HEK293 (cell line): ENCODE data around the gene RPS25.
A peak's percentile ranks its signal among the peaks of the same experiment; 100 is the strongest.

Experiments
- GFI1B ChIP-seq: fragments of 450-650 bp; formaldehyde crosslinking; IDR thresholded peaks from 2 replicates; pipeline ENCODE4 v1.5.1; 2016; ENCODE audit warnings: missing biosample characterization, missing genetic modification characterization
- HIC1 ChIP-seq: fragments of 450-650 bp; formaldehyde crosslinking; IDR thresholded peaks from 2 replicates; pipeline ENCODE4 v1.5.1; 2016; ENCODE audit warnings: missing biosample characterization, missing genetic modification characterization
- HOXD13 ChIP-seq: sonication (generic); formaldehyde crosslinking; IDR thresholded peaks from 2 replicates; pipeline ENCODE4 v1.8.0; 2022; ENCODE audit warnings: missing genetic modification reagents, borderline replicate concordance
- PRDM1 ChIP-seq: fragments of 450-650 bp; formaldehyde crosslinking; IDR thresholded peaks from 2 replicates; pipeline ENCODE4; 2016; ENCODE audit warnings: missing biosample characterization, missing genetic modification characterization
- REST ChIP-seq: fragments of 450-650 bp; formaldehyde crosslinking; IDR thresholded peaks from 2 replicates; pipeline ENCODE4 v1.5.1; 2016; ENCODE audit warnings: missing biosample characterization, missing genetic modification characterization
- TCF7L2 ChIP-seq: IDR thresholded peaks from 2 replicates; pipeline ENCODE4 v1.6.1; 2011; ENCODE audit warnings: low read depth, mild to moderate bottlenecking, inconsistent platforms, low read length, moderate library complexity, borderline replicate concordance
- ZBTB48 ChIP-seq: fragments of 450-650 bp; formaldehyde crosslinking; IDR thresholded peaks from 2 replicates; pipeline ENCODE4 v1.5.1; 2016; ENCODE audit warnings: missing biosample characterization, missing genetic modification characterization
- ZNF146 ChIP-seq: fragments of 450-650 bp; formaldehyde crosslinking; IDR thresholded peaks from 2 replicates; pipeline ENCODE4 v1.5.1; 2016; ENCODE audit warnings: missing biosample characterization, missing genetic modification characterization
- ZNF2 ChIP-seq: fragments of 450-650 bp; formaldehyde crosslinking; IDR thresholded peaks from 2 replicates; pipeline ENCODE4 v1.5.1; 2016; ENCODE audit warnings: missing biosample characterization, missing genetic modification characterization
- ZNF221 ChIP-seq: fragments of 450-650 bp; formaldehyde crosslinking; IDR thresholded peaks from 2 replicates; pipeline ENCODE4 v1.5.1; 2017; ENCODE audit warnings: missing biosample characterization, missing genetic modification characterization, borderline replicate concordance
- ZNF23 ChIP-seq: fragments of 450-650 bp; formaldehyde crosslinking; IDR thresholded peaks from 2 replicates; pipeline ENCODE4 v1.5.1; 2016; ENCODE audit warnings: missing biosample characterization, missing genetic modification characterization, borderline replicate concordance
- ZNF24 ChIP-seq: fragments of 450-650 bp; formaldehyde crosslinking; IDR thresholded peaks from 2 replicates; pipeline ENCODE4 v1.5.1; 2016; ENCODE audit warnings: missing biosample characterization, missing genetic modification characterization
- ZNF426 ChIP-seq: fragments of 450-650 bp; formaldehyde crosslinking; IDR thresholded peaks from 2 replicates; pipeline ENCODE4 v1.5.1; 2017; ENCODE audit warnings: missing biosample characterization, missing genetic modification characterization, mild to moderate bottlenecking, inconsistent platforms, moderate library complexity
- ZNF48 ChIP-seq: fragments of 450-650 bp; formaldehyde crosslinking; IDR thresholded peaks from 2 replicates; pipeline ENCODE4 v1.5.1; 2016; ENCODE audit warnings: missing biosample characterization, missing genetic modification characterization
- ZNF514 ChIP-seq: fragments of 450-650 bp; formaldehyde crosslinking; IDR thresholded peaks from 2 replicates; pipeline ENCODE4 v1.5.1; 2016; ENCODE audit warnings: missing biosample characterization, missing genetic modification characterization
- ZNF530 ChIP-seq: fragments of 450-650 bp; formaldehyde crosslinking; IDR thresholded peaks from 2 replicates; pipeline ENCODE4 v1.5.1; 2016; ENCODE audit warnings: low read depth, missing biosample characterization, missing genetic modification characterization
- ZNF596 ChIP-seq: fragments of 450-650 bp; IDR thresholded peaks from 2 replicates; pipeline ENCODE4 v1.5.0; 2018; ENCODE audit warnings: missing biosample characterization, mild to moderate bottlenecking, missing genetic modification characterization, moderate library complexity
- ZNF621 ChIP-seq: fragments of 450-650 bp; formaldehyde crosslinking; IDR thresholded peaks from 2 replicates; pipeline ENCODE4 v1.5.1; 2017; ENCODE audit warnings: missing biosample characterization, missing genetic modification characterization
- ZNF660 ChIP-seq: fragments of 450-650 bp; IDR thresholded peaks from 2 replicates; pipeline ENCODE4 v1.5.1; 2018; ENCODE audit warnings: missing biosample characterization, mild to moderate bottlenecking, missing genetic modification characterization
- ZNF785 ChIP-seq: fragments of 450-650 bp; formaldehyde crosslinking; IDR thresholded peaks from 2 replicates; pipeline ENCODE4 v1.5.1; 2016; ENCODE audit warnings: missing biosample characterization, missing genetic modification characterization
- ZNF843 ChIP-seq: fragments of 450-650 bp; formaldehyde crosslinking; IDR thresholded peaks from 2 replicates; pipeline ENCODE4 v1.5.1; 2016; ENCODE audit warnings: missing biosample characterization, missing genetic modification characterization
- ZSCAN16 ChIP-seq: fragments of 450-650 bp; formaldehyde crosslinking; IDR thresholded peaks from 2 replicates; pipeline ENCODE4 v1.5.1; 2016; ENCODE audit warnings: missing biosample characterization, missing genetic modification characterization
- ZSCAN30 ChIP-seq: fragments of 450-650 bp; IDR thresholded peaks from 2 replicates; pipeline ENCODE4 v1.5.1; 2018; ENCODE audit warnings: missing biosample characterization, mild to moderate bottlenecking, missing genetic modification characterization, moderate library complexity
- ZSCAN5A ChIP-seq: fragments of 450-650 bp; formaldehyde crosslinking; IDR thresholded peaks from 2 replicates; pipeline ENCODE4 v1.5.1; 2016; ENCODE audit warnings: missing biosample characterization, missing genetic modification characterization
- TF ChIP-seq, protein P1 (sequence below): fragments of 450-650 bp; formaldehyde crosslinking; IDR thresholded peaks from 2 replicates; pipeline ENCODE4 v1.5.1; 2016; ENCODE audit warnings: missing biosample characterization, missing genetic modification characterization
- TF ChIP-seq, protein P2 (sequence below): fragments of 450-650 bp; formaldehyde crosslinking; IDR thresholded peaks from 2 replicates; pipeline ENCODE4; 2016; ENCODE audit warnings: missing biosample characterization, missing genetic modification characterization
- TF ChIP-seq, protein P3 (sequence below): fragments of 450-650 bp; formaldehyde crosslinking; IDR thresholded peaks from 2 replicates; pipeline ENCODE4 v1.5.1; 2016; ENCODE audit warnings: missing biosample characterization, missing genetic modification characterization, low read depth
- TF ChIP-seq, protein P4 (sequence below): fragments of 450-650 bp; formaldehyde crosslinking; IDR thresholded peaks from 2 replicates; pipeline ENCODE4 v1.5.1; 2016; ENCODE audit warnings: missing biosample characterization, missing genetic modification characterization

The RPS25 gene

GRCh38 chr11:119056421-119056999, 38.4 kb upstream of the RPS25 start (continued):
- TF ChIP-seq ZNF23 (tag by site-specific recombination), result no peak
- no peak for TF ChIP-seq ZNF621 (tag by site-specific recombination)
- TF ChIP-seq HIC1 (tag by site-specific recombination), result no peak
- no peak for TF ChIP-seq ZNF785 (tag by site-specific recombination)
- TF ChIP-seq ZSCAN16 (tag by site-specific recombination), result no peak
- TF ChIP-seq GFI1B (tag by site-specific recombination), result no peak
- no peak for TF ChIP-seq ZNF426 (tag by site-specific recombination)
- no peak for TF ChIP-seq ZNF24
- TF ChIP-seq ZNF530 (tag by site-specific recombination), result no peak
- TF ChIP-seq, protein P1, sequence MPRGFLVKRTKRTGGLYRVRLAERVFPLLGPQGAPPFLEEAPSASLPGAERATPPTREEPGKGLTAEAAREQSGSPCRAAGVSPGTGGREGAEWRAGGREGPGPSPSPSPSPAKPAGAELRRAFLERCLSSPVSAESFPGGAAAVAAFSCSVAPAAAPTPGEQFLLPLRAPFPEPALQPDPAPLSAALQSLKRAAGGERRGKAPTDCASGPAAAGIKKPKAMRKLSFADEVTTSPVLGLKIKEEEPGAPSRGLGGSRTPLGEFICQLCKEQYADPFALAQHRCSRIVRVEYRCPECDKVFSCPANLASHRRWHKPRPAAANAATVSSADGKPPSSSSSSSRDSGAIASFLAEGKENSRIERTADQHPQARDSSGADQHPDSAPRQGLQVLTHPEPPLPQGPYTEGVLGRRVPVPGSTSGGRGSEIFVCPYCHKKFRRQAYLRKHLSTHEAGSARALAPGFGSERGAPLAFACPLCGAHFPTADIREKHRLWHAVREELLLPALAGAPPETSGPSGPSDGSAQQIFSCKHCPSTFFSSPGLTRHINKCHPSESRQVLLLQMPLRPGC (tag by site-specific recombination), result no peak
- no peak for TF ChIP-seq ZNF660
- TF ChIP-seq ZNF843, result no peak
- TF ChIP-seq ZNF596 (tag by site-specific recombination), result no peak
- no peak for TF ChIP-seq ZNF48 (tag by site-specific recombination)
- no peak for TF ChIP-seq ZSCAN5A (tag by site-specific recombination)
- no peak for TF ChIP-seq ZSCAN30
- TF ChIP-seq PRDM1 (tag by site-specific recombination), result no peak
- TF ChIP-seq TCF7L2, result no peak
- TF ChIP-seq, protein P2, sequence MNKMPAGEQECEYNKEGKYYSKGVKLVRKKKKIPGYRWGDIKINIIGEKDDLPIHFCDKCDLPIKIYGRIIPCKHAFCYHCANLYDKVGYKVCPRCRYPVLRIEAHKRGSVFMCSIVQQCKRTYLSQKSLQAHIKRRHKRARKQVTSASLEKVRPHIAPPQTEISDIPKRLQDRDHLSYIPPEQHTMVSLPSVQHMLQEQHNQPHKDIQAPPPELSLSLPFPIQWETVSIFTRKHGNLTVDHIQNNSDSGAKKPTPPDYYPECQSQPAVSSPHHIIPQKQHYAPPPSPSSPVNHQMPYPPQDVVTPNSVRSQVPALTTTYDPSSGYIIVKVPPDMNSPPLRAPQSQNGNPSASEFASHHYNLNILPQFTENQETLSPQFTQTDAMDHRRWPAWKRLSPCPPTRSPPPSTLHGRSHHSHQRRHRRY (tag by site-specific recombination), result no peak
- no peak for TF ChIP-seq ZNF146
- TF ChIP-seq, protein P3, sequence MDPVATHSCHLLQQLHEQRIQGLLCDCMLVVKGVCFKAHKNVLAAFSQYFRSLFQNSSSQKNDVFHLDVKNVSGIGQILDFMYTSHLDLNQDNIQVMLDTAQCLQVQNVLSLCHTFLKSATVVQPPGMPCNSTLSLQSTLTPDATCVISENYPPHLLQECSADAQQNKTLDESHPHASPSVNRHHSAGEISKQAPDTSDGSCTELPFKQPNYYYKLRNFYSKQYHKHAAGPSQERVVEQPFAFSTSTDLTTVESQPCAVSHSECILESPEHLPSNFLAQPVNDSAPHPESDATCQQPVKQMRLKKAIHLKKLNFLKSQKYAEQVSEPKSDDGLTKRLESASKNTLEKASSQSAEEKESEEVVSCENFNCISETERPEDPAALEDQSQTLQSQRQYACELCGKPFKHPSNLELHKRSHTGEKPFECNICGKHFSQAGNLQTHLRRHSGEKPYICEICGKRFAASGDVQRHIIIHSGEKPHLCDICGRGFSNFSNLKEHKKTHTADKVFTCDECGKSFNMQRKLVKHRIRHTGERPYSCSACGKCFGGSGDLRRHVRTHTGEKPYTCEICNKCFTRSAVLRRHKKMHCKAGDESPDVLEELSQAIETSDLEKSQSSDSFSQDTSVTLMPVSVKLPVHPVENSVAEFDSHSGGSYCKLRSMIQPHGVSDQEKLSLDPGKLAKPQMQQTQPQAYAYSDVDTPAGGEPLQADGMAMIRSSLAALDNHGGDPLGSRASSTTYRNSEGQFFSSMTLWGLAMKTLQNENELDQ (tag by site-specific recombination), result no peak
- TF ChIP-seq ZNF514, result no peak
- TF ChIP-seq, protein P4, sequence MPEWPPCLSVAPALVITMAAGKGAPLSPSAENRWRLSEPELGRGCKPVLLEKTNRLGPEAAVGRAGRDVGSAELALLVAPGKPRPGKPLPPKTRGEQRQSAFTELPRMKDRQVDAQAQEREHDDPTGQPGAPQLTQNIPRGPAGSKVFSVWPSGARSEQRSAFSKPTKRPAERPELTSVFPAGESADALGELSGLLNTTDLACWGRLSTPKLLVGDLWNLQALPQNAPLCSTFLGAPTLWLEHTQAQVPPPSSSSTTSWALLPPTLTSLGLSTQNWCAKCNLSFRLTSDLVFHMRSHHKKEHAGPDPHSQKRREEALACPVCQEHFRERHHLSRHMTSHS, result no peak
- TF ChIP-seq ZBTB48 (tag by site-specific recombination), result peak; percentile 11; the same call in 1 of the 2 replicates
- no peak for TF ChIP-seq ZNF2 (tag by site-specific recombination)
- no peak for TF ChIP-seq REST (tag by site-specific recombination)
- no peak for TF ChIP-seq ZNF221 (tag by site-specific recombination)
- no peak for TF ChIP-seq HOXD13 (CRISPR knock-in tag)
